ENCODE data around the gene ZCRB1.

DNA sequence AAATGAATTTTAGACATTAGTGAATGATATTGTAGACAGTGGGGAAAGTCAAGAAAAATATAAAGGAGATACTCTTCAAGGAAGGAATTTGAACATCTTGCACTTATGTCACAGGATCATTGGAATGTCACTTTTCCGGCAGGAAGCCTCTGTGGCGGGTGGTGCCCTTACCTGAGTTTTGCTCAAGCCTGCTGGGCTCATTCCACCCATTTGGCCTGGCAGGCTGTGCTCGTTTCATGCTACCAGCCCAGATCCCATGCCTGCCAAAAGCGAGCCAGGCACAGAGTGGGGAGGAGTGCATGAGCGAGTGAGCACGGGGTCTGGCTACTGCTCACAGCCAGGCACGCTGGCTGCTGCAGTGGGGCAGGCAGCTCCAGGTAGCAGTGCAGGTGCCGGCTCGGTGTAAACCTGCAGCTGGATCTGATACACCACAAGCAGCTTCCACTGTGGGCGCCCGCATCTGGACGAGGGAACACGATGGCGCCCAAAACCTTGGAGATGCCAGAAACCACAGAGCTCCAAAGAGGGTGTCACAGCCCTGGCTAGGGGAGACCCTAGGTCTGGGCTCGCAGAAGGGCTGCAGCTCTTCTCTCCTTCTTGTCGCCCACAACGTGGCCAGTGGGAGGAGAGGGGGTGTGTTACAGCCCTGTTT, 59.2 kb downstream of the ZCRB1 start:
- no peak for TF ChIP-seq POLR2A (IDR thresholded peaks at IDR 0.05)
- TF ChIP-seq, protein P1, sequence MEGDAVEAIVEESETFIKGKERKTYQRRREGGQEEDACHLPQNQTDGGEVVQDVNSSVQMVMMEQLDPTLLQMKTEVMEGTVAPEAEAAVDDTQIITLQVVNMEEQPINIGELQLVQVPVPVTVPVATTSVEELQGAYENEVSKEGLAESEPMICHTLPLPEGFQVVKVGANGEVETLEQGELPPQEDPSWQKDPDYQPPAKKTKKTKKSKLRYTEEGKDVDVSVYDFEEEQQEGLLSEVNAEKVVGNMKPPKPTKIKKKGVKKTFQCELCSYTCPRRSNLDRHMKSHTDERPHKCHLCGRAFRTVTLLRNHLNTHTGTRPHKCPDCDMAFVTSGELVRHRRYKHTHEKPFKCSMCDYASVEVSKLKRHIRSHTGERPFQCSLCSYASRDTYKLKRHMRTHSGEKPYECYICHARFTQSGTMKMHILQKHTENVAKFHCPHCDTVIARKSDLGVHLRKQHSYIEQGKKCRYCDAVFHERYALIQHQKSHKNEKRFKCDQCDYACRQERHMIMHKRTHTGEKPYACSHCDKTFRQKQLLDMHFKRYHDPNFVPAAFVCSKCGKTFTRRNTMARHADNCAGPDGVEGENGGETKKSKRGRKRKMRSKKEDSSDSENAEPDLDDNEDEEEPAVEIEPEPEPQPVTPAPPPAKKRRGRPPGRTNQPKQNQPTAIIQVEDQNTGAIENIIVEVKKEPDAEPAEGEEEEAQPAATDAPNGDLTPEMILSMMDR (IDR thresholded peaks at IDR 0.05): no peak
